Uterus (tissue), 2 donors: ENCODE data around the gene PCGF5.

ENCODE experiments used
- CTCF ChIP-seq, 4 experiments: fragments of 200-600 bp in 2 of 4; fragments of 450-650 bp in 2 of 4; sonication (generic) in 2 of 4; IDR thresholded peaks; one replicate each; pipeline ENCODE4 v1.5.1; 2016 to 2019; ENCODE audit warnings: antibody characterized with exemption in 4 of 4, mild to moderate bottlenecking in 2 of 4, moderate library complexity in 1 of 4
- POLR2A ChIP-seq, 2 donors: fragments of 450-650 bp; IDR thresholded peaks; one replicate each; pipeline ENCODE4 v1.6.1; 2016; ENCODE audit warnings: antibody characterized with exemption in 2 of 2, mild to moderate bottlenecking in 1 of 2, moderate library complexity in 1 of 2

- TF ChIP-seq CTCF (IDR thresholded peaks at IDR 0.05) (no peak), POLR2A (IDR thresholded peaks at IDR 0.05) (no peak)
These were observed 28.9 kb upstream of the PCGF5 start for GRCh38 chr10:91191584-91191919.
